Fibroblast of pulmonary artery (primary cell): ENCODE measurements around the gene HOMER3.
A peak's percentile ranks its signal among the peaks of the same experiment; 100 is the strongest.

Source experiments
- DNase-seq: peaks from one replicate; pipeline ENCODE4 v3.0.0-alpha.2; 2010; ENCODE audit warnings: low read depth
- H3K4me3 ChIP-seq: replicated peaks from 2 replicates; pipeline ENCODE4 v1.5.1; 2011; ENCODE audit warnings: low read depth, mild to moderate bottlenecking, control low read depth, low read length, moderate library complexity
- CTCF ChIP-seq: IDR thresholded peaks from 2 replicates; pipeline ENCODE4 v1.5.1; 2011; ENCODE audit warnings: mild to moderate bottlenecking, control low read depth, low read length, inconsistent platforms; ENCODE audit errors: missing control alignments

Gene HOMER3

DNA sequence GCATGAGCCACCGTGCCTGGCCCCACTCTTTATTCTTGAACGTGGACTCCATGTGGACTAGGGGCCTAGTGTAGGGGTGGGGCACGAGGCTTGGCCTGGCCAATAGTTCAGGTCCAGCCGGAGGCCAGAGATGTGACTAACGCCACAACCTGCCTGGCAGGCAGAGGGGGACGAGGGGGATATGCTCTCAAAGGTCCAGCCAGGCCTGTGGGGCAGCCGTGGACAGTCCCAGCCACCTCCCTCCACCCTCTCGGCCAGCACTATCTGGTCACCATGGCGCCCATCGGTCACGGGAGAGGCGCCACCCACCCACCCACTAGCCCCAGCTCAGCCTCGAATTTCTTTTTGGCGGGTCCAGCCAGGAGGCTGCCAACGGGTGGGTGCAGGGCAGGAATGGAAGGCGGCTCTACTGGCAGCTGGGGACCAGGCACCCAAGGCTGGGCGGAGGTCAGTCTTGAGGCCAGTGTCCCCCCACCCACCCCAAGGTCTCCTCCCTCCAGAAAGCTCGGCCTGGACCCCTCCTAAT, 42.9 kb downstream of the HOMER3 start:
- DNase-seq: no peak
- H3K4me3 ChIP-seq: no peak overlapping the region
- no peak for TF ChIP-seq CTCF

GRCh38 chr19:18897094-18898029, 43.7 kb downstream of the HOMER3 start:
- no peak overlapping the region for H3K4me3 ChIP-seq
- TF ChIP-seq CTCF: no peak
- DNase-seq: no peak

DNA sequence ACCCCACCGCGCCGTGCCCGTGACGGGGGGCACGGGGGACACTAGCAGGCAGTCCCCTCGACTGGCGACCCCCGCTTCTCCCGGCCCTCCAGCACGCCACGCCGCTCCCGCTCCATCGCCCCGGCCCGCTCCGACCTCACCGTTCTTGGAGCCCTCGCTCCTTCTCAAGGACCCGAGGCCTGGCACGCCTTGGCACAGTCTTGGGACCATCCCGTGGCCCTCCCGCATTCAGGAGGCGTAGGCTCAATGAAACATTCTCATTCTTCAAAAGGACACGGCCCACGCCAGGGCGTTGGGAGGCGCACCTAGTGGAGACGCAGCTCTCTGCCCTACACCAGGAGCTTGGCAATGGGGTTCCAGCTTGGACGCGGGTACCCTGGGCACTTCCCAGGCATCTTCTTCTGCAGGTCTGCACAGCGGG, 44.6 kb downstream of the HOMER3 start:
- H3K4me3 ChIP-seq: no peak overlapping the region
- DNase-seq: no peak
- TF ChIP-seq CTCF: no peak

GRCh38 chr19:18895824-18896341, 45.1 kb downstream of the HOMER3 start, which contains the start of gene CERS1:
TSS of gene CERS1 (minus strand) at chr19:18896158. CDS start at chr19:18896072, 86 bp downstream.
- peak within 1 kb of the TSS; percentile 49 for H3K4me3 ChIP-seq
- DNase-seq: no peak
- TF ChIP-seq CTCF: no peak

DNA sequence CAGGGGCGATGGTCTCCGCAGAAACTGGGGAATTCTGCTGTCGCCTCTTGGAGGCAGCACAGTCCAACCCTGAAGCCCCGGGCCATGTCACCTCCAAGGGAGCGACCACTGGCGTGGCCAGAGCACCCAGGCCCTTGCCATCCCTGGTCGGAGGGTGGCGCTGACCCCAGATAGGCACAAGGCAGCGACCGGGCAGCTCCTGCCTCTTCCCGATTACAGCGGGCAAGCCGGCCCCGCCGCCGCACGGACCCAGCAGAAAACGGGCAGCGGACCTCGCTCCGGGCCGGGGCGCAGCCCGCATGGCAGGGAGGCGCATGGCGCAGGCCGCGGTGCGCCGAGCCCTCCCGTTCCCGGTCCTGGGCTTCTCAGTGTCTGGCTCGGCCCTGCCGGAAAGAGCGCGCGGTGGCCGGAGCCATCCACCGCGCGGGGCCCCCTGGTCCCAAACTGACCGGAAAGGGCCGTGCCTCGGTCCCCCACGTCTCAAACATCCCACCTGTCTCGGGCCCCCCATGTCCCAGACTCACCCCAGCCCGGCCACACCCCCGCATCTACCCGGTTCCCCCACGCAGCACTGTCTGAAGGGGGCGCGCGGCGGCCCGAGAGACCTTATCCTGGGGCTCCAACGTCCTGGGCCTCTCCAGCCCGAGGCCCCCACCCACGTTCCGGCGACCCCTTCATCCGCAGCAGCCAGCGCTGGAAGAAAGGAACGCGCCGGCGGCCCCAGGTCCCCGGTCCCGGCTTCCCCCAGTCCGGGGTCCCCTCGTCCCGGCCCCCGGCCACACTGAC, 45.8 kb downstream of the HOMER3 start:
- peak; percentile 34 for DNase-seq
- peak overlapping the region; percentile 49 for H3K4me3 ChIP-seq

More for the DNA sequence above, 45.8 kb downstream of the HOMER3 start:
- TF ChIP-seq CTCF: peak; percentile 25
